Mucosa of stomach (tissue), 1 donor: Measurements from ENCODE around the gene EIF4E2.
A peak's percentile ranks its signal among the peaks of the same experiment; 100 is the strongest.

ENCODE experiments used
- H3K27me3 ChIP-seq: one replicate; pipeline ENCODE4 v1.7.0; 2013; ENCODE audit warnings: mild to moderate bottlenecking, low read length; ENCODE audit not compliant: control insufficient read depth, insufficient read depth
- H3K36me3 ChIP-seq: one replicate; pipeline ENCODE4 v1.7.0; 2013; ENCODE audit warnings: low read length; ENCODE audit not compliant: control insufficient read depth, insufficient read depth
- H3K4me1 ChIP-seq: one replicate; pipeline ENCODE4 v1.7.0; 2013; ENCODE audit warnings: mild to moderate bottlenecking, low read length; ENCODE audit not compliant: control insufficient read depth, insufficient read depth
- H3K4me3 ChIP-seq: one replicate; pipeline ENCODE4 v1.7.0; 2013; ENCODE audit warnings: low read length
- H3K9ac ChIP-seq: one replicate; pipeline ENCODE4 v1.7.0; 2013; ENCODE audit warnings: mild to moderate bottlenecking, low read length, moderate library complexity
- H3K9me3 ChIP-seq: one replicate; pipeline ENCODE4 v1.7.0; 2013; ENCODE audit warnings: mild to moderate bottlenecking, low read length, moderate library complexity; ENCODE audit not compliant: control insufficient read depth
- donor health status: Pancreatic carcinoma.

Gene EIF4E2

GRCh38 chr2:232550354-232551249 is at the start of gene EIF4E2, which contains the start of gene TIGD1:
EIF4E2 (plus strand) TSS chr2:232550689; CDS start chr2:232550725, 36 bp downstream.
TIGD1 (minus strand) TSS chr2:232550557; CDS start chr2:232549882, 675 bp downstream.
- Histone ChIP-seq H3K9ac (peak within 1 kb of the TSS; percentile 84), H3K4me1 (peaks cover 15% of the 10 kb centered on the region), H3K27me3 (no peaks in the 10 kb centered on the region), H3K36me3 (no peaks in the 10 kb centered on the region), H3K9me3 (no peaks in the 10 kb centered on the region), H3K4me3 (peak within 1 kb of the TSS; percentile 39)

- H3K27me3 ChIP-seq, result peaks cover 34% of the 10 kb centered on the region
- no peaks in the 10 kb centered on the region for H3K9me3 ChIP-seq
- H3K9ac ChIP-seq, result no peak overlapping the region
- no peak overlapping the region for H3K4me3 ChIP-seq
- H3K36me3 ChIP-seq, result no peaks in the 10 kb centered on the region
- peaks cover 6% of the 10 kb centered on the region for H3K4me1 ChIP-seq
These were observed 49.1 kb upstream of the EIF4E2 start for GRCh38 chr2:232501331-232501771.

GRCh38 chr2:232501794-232502390 is 48.6 kb upstream of the EIF4E2 start:
- peaks cover 34% of the 10 kb centered on the region for H3K27me3 ChIP-seq
- H3K4me3 ChIP-seq, result no peak overlapping the region
- H3K9ac ChIP-seq, result no peak overlapping the region
- no peaks in the 10 kb centered on the region for H3K36me3 ChIP-seq
- peaks cover 6% of the 10 kb centered on the region for H3K4me1 ChIP-seq
- no peaks in the 10 kb centered on the region for H3K9me3 ChIP-seq

GRCh38 chr2:232502511-232502910 is 48.0 kb upstream of the EIF4E2 start:
- Histone ChIP-seq H3K9me3 (no peaks in the 10 kb centered on the region), H3K4me3 (no peak overlapping the region), H3K27me3 (peaks cover 34% of the 10 kb centered on the region), H3K9ac (no peak overlapping the region), H3K4me1 (peaks cover 6% of the 10 kb centered on the region), H3K36me3 (no peaks in the 10 kb centered on the region)

- H3K9ac ChIP-seq, result no peak overlapping the region
- H3K4me1 ChIP-seq, result peaks cover 6% of the 10 kb centered on the region
- H3K4me3 ChIP-seq, result no peak overlapping the region
- H3K9me3 ChIP-seq, result no peaks in the 10 kb centered on the region
- H3K36me3 ChIP-seq, result no peaks in the 10 kb centered on the region
- peaks cover 34% of the 10 kb centered on the region for H3K27me3 ChIP-seq
These were observed 47.3 kb upstream of the EIF4E2 start for GRCh38 chr2:232502911-232503808.

GRCh38 chr2:232503809-232504323 is 46.6 kb upstream of the EIF4E2 start:
- H3K36me3 ChIP-seq, result no peaks in the 10 kb centered on the region
- H3K4me3 ChIP-seq, result no peak overlapping the region
- peaks cover 34% of the 10 kb centered on the region for H3K27me3 ChIP-seq
- H3K9me3 ChIP-seq, result no peaks in the 10 kb centered on the region
- peaks cover 6% of the 10 kb centered on the region for H3K4me1 ChIP-seq
- H3K9ac ChIP-seq, result no peak overlapping the region

- Histone ChIP-seq H3K27me3 (peaks cover 34% of the 10 kb centered on the region), H3K9me3 (no peaks in the 10 kb centered on the region), H3K4me1 (peaks cover 6% of the 10 kb centered on the region), H3K4me3 (no peak overlapping the region), H3K9ac (no peak overlapping the region), H3K36me3 (no peaks in the 10 kb centered on the region)
These were observed 46.1 kb upstream of the EIF4E2 start for GRCh38 chr2:232504438-232504837.

- Histone ChIP-seq H3K27me3 (peaks cover 30% of the 10 kb centered on the region), H3K4me1 (peaks cover 6% of the 10 kb centered on the region), H3K36me3 (no peaks in the 10 kb centered on the region), H3K9ac (no peak overlapping the region), H3K9me3 (no peaks in the 10 kb centered on the region), H3K4me3 (no peak overlapping the region)
These were observed 44.6 kb upstream of the EIF4E2 start for GRCh38 chr2:232505856-232506255.

- no peak overlapping the region for H3K9ac ChIP-seq
- peaks cover 6% of the 10 kb centered on the region for H3K4me1 ChIP-seq
- H3K36me3 ChIP-seq, result no peaks in the 10 kb centered on the region
- peaks cover 37% of the 10 kb centered on the region for H3K27me3 ChIP-seq
- no peaks in the 10 kb centered on the region for H3K9me3 ChIP-seq
- no peak overlapping the region for H3K4me3 ChIP-seq
These were observed 43.8 kb upstream of the EIF4E2 start for GRCh38 chr2:232506709-232507108.

GRCh38 chr2:232508251-232508650 is 42.2 kb upstream of the EIF4E2 start:
- H3K4me3 ChIP-seq, result no peak overlapping the region
- peaks cover 34% of the 10 kb centered on the region for H3K27me3 ChIP-seq
- no peak overlapping the region for H3K9ac ChIP-seq

GRCh38 chr2:232511336-232511890 is 39.1 kb upstream of the EIF4E2 start:
- Histone ChIP-seq H3K4me3 (no peak overlapping the region), H3K36me3 (no peaks in the 10 kb centered on the region), H3K4me1 (no peaks in the 10 kb centered on the region), H3K27me3 (peaks cover 16% of the 10 kb centered on the region), H3K9ac (no peak overlapping the region), H3K9me3 (no peaks in the 10 kb centered on the region)

More at GRCh38 chr2:232508251-232508650, 42.2 kb upstream of the EIF4E2 start:
- peaks cover 4% of the 10 kb centered on the region for H3K4me1 ChIP-seq
- no peaks in the 10 kb centered on the region for H3K36me3 ChIP-seq
- no peaks in the 10 kb centered on the region for H3K9me3 ChIP-seq
